ENCODE measurements around the gene GEMIN7. TPM values are rescaled to one million over a fixed set of nuclear protein-coding genes. Genes with fewer than 3 reads are reported as not detected.

The GEMIN7 gene
- total RNA-seq, 2 donors from 2014 or later: 11.2 to 16.0 TPM

DNA sequence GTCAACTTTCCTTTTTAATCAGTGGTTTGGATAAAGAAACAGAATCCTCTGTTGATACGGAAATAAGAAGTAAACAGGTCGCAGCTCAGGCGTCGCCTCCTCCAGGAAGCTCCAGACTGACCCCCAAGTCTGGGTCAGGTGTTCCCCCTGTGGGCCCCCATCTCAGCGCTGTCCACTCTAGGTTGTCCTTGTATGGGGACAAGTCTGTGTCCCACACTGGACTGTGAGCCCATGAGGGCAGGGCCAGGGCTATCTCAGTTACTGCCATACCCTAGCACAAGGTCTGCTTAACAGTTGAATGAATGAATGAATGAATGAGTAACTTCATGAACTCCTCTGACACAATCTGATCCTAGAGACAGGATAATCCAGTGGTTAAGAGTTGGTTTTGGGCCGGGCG is 32.7 kb upstream of the GEMIN7 start:
- Histone ChIP-seq H3K9me3 (no peaks in the 10 kb centered on the region), H3K36me3 (peaks cover 24% of the 10 kb centered on the region), H3K4me3 (no peak overlapping the region), H3K27me3 (replicated peaks; ENCODE audit: insufficient read depth) (no peaks in the 10 kb centered on the region), H3K27ac (no peak overlapping the region), H3K4me1 (ENCODE audit: control insufficient read depth in 1 of 2, low read depth in 2 of 2) (peaks cover 4 to 25% of the 10 kb centered on the region in 2 donors)
- DNase-seq (ENCODE audit: low spot score): no peak
- TF ChIP-seq CTCF (IDR thresholded peaks at IDR 0.05): no peak
- ATAC-seq (ENCODE audit: insufficient number of reproducible peaks, low FRiP score, low read depth): no peak

- DNase-seq (ENCODE audit: low spot score) (no peak), ATAC-seq (ENCODE audit: insufficient number of reproducible peaks, low FRiP score, low read depth) (no peak)
- Histone ChIP-seq H3K4me1 (ENCODE audit: control insufficient read depth in 1 of 2, low read depth in 2 of 2) (peaks cover 4 to 16% of the 10 kb centered on the region in 2 donors), H3K36me3 (peaks cover 17% of the 10 kb centered on the region), H3K9me3 (no peaks in the 10 kb centered on the region), H3K27me3 (replicated peaks; ENCODE audit: insufficient read depth) (no peaks in the 10 kb centered on the region), H3K27ac (no peak overlapping the region), H3K4me3 (no peak overlapping the region)
- TF ChIP-seq CTCF (IDR thresholded peaks at IDR 0.05): no peak
Observed at GRCh38 chr19:45047188-45047797, 31.8 kb upstream of the GEMIN7 start.

- no peaks in the 10 kb centered on the region for H3K27me3 ChIP-seq (replicated peaks; ENCODE audit: insufficient read depth)
- no peak for TF ChIP-seq CTCF (IDR thresholded peaks at IDR 0.05)
- DNase-seq (ENCODE audit: low spot score) (no peak), ATAC-seq (ENCODE audit: insufficient number of reproducible peaks, low FRiP score, low read depth) (no peak)
- peaks cover 20% of the 10 kb centered on the region for H3K36me3 ChIP-seq
- H3K9me3 ChIP-seq: no peaks in the 10 kb centered on the region
- no peak overlapping the region for H3K27ac ChIP-seq
- no peak overlapping the region for H3K4me3 ChIP-seq
- H3K4me1 ChIP-seq (ENCODE audit: control insufficient read depth in 1 of 2, low read depth in 2 of 2): peaks cover 4 to 16% of the 10 kb centered on the region in 2 donors
Observed at GRCh38 chr19:45049073-45049736, 29.9 kb upstream of the GEMIN7 start.

DNA sequence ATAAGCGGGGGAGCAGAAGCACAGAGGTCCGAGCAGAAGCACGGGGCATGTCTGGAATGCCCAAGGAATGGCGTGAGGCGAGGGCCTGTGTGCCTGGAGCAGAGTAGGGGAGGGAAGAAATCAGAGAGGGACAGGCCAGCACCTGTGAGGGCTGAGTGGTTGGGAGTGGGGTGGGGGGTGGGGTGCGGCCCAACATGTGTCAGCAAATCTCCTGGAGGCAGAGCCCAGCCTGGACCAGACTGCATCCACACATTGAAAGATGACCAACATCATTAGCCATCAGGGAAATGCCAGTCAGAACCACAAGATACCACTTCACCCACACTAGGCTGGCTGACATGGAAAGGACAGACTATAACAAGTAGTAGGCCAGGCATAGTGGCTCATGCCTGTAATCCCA is 29.0 kb upstream of the GEMIN7 start:
- TF ChIP-seq CTCF (IDR thresholded peaks at IDR 0.05): no peak
- H3K4me1 ChIP-seq (ENCODE audit: control insufficient read depth in 1 of 2, low read depth in 2 of 2): peaks cover 4 to 16% of the 10 kb centered on the region in 2 donors
- no peak overlapping the region for H3K4me3 ChIP-seq
- H3K27ac ChIP-seq: no peak overlapping the region
- no peaks in the 10 kb centered on the region for H3K9me3 ChIP-seq
- DNase-seq (ENCODE audit: low spot score) (no peak), ATAC-seq (ENCODE audit: insufficient number of reproducible peaks, low FRiP score, low read depth) (no peak)
- H3K27me3 ChIP-seq (replicated peaks; ENCODE audit: insufficient read depth): no peaks in the 10 kb centered on the region
- H3K36me3 ChIP-seq: peaks cover 22% of the 10 kb centered on the region

DNA sequence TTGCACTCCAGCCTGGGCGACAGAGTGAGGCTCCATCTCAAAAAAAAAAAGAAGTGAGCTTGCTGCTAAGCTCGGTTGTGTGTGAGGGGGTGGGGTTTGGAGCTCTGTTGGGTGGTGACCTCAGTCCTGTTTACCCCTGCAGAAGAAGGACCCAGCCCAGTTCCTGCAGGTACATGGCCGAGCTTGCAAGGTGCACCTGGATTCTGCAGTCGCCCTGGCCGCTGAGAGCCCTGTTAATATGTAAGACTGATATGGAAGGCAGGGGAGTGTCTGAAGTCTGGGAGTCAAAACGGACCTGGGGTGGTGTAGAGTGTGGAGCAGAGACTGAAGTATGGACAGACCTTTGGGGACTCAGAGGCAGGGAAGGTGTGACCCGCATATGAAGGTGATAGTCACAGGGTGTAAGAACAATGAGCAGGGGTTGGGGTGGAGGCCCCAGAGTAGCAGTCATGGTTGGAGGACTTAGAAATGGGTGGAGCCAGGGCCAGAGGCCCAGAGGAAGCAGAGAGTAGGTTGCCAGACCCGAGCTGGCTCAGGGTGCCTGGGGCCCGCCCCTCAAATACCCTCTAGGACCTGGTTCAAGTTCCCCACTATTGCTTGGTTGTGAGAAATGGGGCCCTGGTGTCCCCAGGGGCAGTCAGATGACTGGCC is 27.0 kb upstream of the GEMIN7 start:
- TF ChIP-seq CTCF (IDR thresholded peaks at IDR 0.05): no peak
- DNase-seq (ENCODE audit: low spot score): no peak
- ATAC-seq (ENCODE audit: insufficient number of reproducible peaks, low FRiP score, low read depth): no peak
- Histone ChIP-seq H3K27me3 (replicated peaks; ENCODE audit: insufficient read depth) (no peaks in the 10 kb centered on the region), H3K9me3 (no peaks in the 10 kb centered on the region), H3K36me3 (peaks cover 42% of the 10 kb centered on the region), H3K4me3 (no peak overlapping the region), H3K27ac (no peak overlapping the region), H3K4me1 (ENCODE audit: control insufficient read depth in 1 of 2, low read depth in 2 of 2) (peaks cover 4 to 11% of the 10 kb centered on the region in 2 donors)

Data from thoracic aorta (tissue), 2 donors.